Lung (tissue), 12 donors: Measurements from ENCODE around the gene HSPG2. TPM values are rescaled to one million over a fixed set of nuclear protein-coding genes. Genes with fewer than 3 reads are reported as not detected.
A peak's percentile ranks its signal among the peaks of the same experiment; 100 is the strongest.

Experiments used
- ATAC-seq: fragments of 200-7000 bp; cut with Tn5 transposase; one replicate; pipeline ENCODE4 v1.9.1; 2020; ENCODE audit warnings: moderate number of reproducible peaks; ENCODE audit not compliant: insufficient read depth, low FRiP score
- DNase-seq, 3 donors: peaks; one replicate each; pipeline ENCODE4 v3.0.0-alpha.2; 2013 to 2017
- H3K27ac ChIP-seq, 2 donors: one replicate each; pipeline ENCODE4 v1.5.1; 2013; ENCODE audit warnings: mild to moderate bottlenecking in 2 of 2, moderate library complexity in 2 of 2, control low read depth in 1 of 2, inconsistent platforms in 1 of 2, low read depth in 1 of 2, low read length in 1 of 2
- H3K27me3 ChIP-seq, 3 donors: one replicate each; pipeline ENCODE4 v1.5.1; 2013; ENCODE audit warnings: low read length in 2 of 3; ENCODE audit not compliant: control insufficient read depth in 3 of 3, insufficient read depth in 3 of 3
- H3K36me3 ChIP-seq, 4 donors: one replicate each; pipeline ENCODE4 v1.5.1; 2013; ENCODE audit warnings: low read length in 4 of 4, mild to moderate bottlenecking in 1 of 4, moderate library complexity in 1 of 4; ENCODE audit not compliant: control insufficient read depth in 4 of 4, insufficient read depth in 4 of 4
- H3K4me1 ChIP-seq, 5 donors: one replicate each; pipeline ENCODE4 v1.5.1; 2013; ENCODE audit warnings: low read length in 5 of 5, mild to moderate bottlenecking in 2 of 5, moderate library complexity in 1 of 5; ENCODE audit not compliant: control insufficient read depth in 5 of 5, insufficient read depth in 5 of 5
- H3K4me3 ChIP-seq: one replicate; pipeline ENCODE4 v1.5.1; 2013; ENCODE audit warnings: mild to moderate bottlenecking, control low read depth, moderate library complexity
- H3K9ac ChIP-seq, 2 donors: one replicate each; pipeline ENCODE4 v1.5.1; 2013; ENCODE audit warnings: low read length in 2 of 2, control low read depth in 1 of 2; ENCODE audit not compliant: insufficient read depth in 1 of 2
- H3K9me3 ChIP-seq, 4 donors: one replicate each; pipeline ENCODE4 v1.5.1; 2013; ENCODE audit warnings: low read length in 3 of 4, mild to moderate bottlenecking in 1 of 4, moderate library complexity in 1 of 4; ENCODE audit not compliant: control insufficient read depth in 4 of 4, insufficient read depth in 3 of 4
- CTCF ChIP-seq: IDR thresholded peaks from 2 replicates; pipeline ENCODE4 v1.5.1; 2012; ENCODE audit warnings: mild to moderate bottlenecking; ENCODE audit errors: control extremely low read depth, extremely low read depth
- WGBS, 2 donors: extraction: QIAGEN DNeasy Blood & Tissue Kit; methylation state at CpG; one replicate each; pipeline ENCODE4 v1.1.7; 2013; 5-methylcytosine and 5-hydroxymethylcytosine counted together
- polyA plus RNA-seq, 2 donors: library from polyadenylated mRNA; stranded (reverse); fragments of 200-250 nt; gene quantifications; one replicate each; pipeline ENCODE4 v1.2.1, GENCODE V29; 2013
- total RNA-seq, 2 donors: library from RNA; depleted of rRNA in 1 of 2; stranded (reverse); fragments of >200 nt in 1 of 2; gene quantifications; one replicate each; pipeline ENCODE4 v1.2.1, GENCODE V29; 2014 to 2021
- donor health status: control.
- donor health status: control.
- donor health status: Bipolar disorder and iron deficiency.
- donor health status: healthy.
- donor health status: DM: yes; HTN: yes; CAD: no.

The HSPG2 gene
- total and polyA plus RNA-seq, 4 donors, result 58.0 to 335 (median 140) TPM

- Histone ChIP-seq H3K36me3 (peaks cover 9 to 31% (median 10%) of the 10 kb centered on the region in 4 donors), H3K4me1 (peaks cover 0 to 20% (median 7%) of the 10 kb centered on the region in 5 donors), H3K27ac (peak overlapping the region in 1 of 2 donors; percentile 35), H3K9ac (no peak overlapping the region), H3K27me3 (no peaks in the 10 kb centered on the region), H3K4me3 (no peak overlapping the region), H3K9me3 (no peaks in the 10 kb centered on the region)
- 80 to 89% methylated on average over 11 of the region's 11 CpGs for WGBS, 2 donors
- no peak for ATAC-seq
- no peak for DNase-seq
- no peak for TF ChIP-seq CTCF
Observed at GRCh38 chr1:21894034-21894881, 42.9 kb downstream of the HSPG2 start.

GRCh38 chr1:21893046-21893805 is 43.9 kb downstream of the HSPG2 start:
- H3K27me3 ChIP-seq, result no peaks in the 10 kb centered on the region
- H3K4me3 ChIP-seq, result no peak overlapping the region
- H3K36me3 ChIP-seq, result peaks cover 10 to 31% (median 12%) of the 10 kb centered on the region in 4 donors
- no peak overlapping the region for H3K9ac ChIP-seq
- no peak for DNase-seq
- 93 to 95% methylated on average over 14 of the region's 14 CpGs for WGBS, 2 donors
- no peak for ATAC-seq
- no peak overlapping the region for H3K27ac ChIP-seq
- H3K9me3 ChIP-seq, result no peaks in the 10 kb centered on the region
- TF ChIP-seq CTCF, result no peak
- peaks cover 0 to 16% (median 4%) of the 10 kb centered on the region in 5 donors for H3K4me1 ChIP-seq

GRCh38 chr1:21891621-21892479 is 45.3 kb downstream of the HSPG2 start:
- no peaks in the 10 kb centered on the region for H3K9me3 ChIP-seq
- peaks cover 10 to 44% (median 15%) of the 10 kb centered on the region in 4 donors for H3K36me3 ChIP-seq
- H3K4me3 ChIP-seq, result no peak overlapping the region
- WGBS, 2 donors, result 96% methylated on average over 20 of the region's 20 CpGs
- no peak overlapping the region for H3K27ac ChIP-seq
- no peaks in the 10 kb centered on the region for H3K27me3 ChIP-seq
- ATAC-seq (no peak), DNase-seq (no peak)
- peaks cover 0 to 9% (median 4%) of the 10 kb centered on the region in 5 donors for H3K4me1 ChIP-seq
- no peak overlapping the region for H3K9ac ChIP-seq
- TF ChIP-seq CTCF, result no peak
